Hippocampal formation (tissue), 2 donors: ENCODE measurements around the gene PRKG1.
A peak's percentile ranks its signal among the peaks of the same experiment; 100 is the strongest.
"Not testable (repeated sequence)": the region's sequence is repeated elsewhere in the genome, so short reads cannot be mapped to it uniquely, and the experiment has no call there.

ENCODE experiments used
- DNase-seq, 2 donors: peaks; one replicate each; lab custom pipeline; 2025; lab: John Stamatoyannopoulos, UW

Gene PRKG1

DNA sequence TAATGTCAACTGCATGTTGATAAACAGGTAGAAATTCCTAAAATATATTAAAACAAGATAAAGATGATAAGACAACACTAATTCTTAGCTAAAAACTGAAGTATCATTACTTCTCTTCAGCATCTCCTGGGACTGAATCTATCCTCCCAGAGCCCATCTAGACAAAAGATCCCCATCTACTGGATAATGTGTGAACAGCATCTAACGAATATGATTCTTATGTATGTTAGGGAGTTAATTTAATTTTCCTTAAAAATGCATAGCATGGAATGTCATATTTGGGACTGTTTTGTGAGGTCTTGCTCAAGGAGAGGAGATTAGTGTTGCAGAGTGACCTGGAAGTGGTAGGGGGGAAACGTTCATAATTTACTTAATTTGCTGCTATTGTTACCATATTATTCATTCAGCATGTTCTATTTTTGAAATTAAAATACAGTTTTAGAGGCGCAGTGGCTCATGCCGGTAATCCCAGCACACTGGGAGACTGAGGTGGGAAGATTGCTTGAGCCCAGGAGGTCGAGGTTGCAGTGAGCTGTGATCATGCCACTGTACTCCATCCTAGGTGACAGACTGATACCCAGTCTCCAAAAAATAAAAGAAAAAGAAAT is 930.2 kb downstream of the PRKG1 start:
- DNase-seq, result peak in 1 of 2 donors; percentile 21

DNA sequence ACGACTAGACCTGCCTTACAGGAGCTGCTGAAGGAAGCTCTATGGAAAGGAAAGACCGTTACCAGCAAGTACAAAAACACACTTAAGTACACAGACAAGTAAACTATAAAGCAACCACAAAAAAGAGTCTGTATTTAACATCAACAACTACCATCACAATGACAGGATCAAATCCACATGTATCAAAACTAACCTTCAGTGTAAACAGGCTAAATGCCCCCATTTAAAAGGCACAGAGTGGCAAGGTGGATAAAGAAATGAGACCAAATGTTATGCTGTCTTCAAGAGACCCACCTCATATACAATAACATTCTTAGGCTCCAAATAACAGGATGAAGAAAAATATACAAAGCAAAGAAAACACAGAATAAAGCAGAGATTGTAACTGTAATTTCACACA is 932.8 kb downstream of the PRKG1 start:
- DNase-seq, result no peak

DNA sequence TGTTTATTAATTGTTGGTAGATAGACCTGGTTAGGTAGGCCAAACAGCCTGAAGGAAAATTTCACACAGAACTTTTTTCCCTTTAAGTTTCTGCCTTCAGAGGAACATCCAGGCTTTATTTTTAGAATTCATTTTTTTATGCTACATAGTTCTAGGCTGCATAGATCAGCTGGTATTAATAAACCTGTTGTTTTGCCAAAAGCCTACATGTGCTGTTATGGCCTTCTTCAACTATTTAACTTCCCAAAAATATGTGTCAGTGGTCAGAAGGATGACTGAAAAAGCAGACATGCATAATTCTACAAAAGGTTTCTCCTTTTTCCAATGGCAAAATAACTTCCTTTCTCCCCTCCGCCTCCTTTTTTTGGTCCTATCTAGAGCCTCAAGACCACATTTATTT is 936.8 kb downstream of the PRKG1 start:
- DNase-seq, result no peak

DNA sequence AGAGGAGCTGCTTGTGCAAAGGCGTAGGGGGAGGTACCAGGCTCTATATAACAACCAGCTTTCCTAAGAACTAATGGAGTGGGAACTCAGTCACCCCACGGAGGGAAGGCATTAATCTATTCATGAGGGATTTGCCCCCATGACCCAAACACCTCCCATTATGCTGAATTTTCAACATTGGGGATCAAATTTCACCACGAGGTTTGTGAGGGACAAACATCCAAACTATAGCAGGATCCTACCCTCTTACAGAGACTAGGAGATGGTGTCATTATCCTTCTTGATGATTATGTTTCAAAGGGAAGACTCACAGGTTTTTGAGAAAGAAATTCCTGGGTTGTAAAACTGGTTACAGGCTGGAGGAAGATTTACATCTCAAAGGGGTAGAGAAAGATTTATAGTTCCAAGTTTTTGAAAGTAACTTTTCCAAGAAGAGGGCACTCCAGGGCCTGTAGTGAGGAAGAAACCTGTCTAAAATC is 944.8 kb downstream of the PRKG1 start:
- no peak for DNase-seq

DNA sequence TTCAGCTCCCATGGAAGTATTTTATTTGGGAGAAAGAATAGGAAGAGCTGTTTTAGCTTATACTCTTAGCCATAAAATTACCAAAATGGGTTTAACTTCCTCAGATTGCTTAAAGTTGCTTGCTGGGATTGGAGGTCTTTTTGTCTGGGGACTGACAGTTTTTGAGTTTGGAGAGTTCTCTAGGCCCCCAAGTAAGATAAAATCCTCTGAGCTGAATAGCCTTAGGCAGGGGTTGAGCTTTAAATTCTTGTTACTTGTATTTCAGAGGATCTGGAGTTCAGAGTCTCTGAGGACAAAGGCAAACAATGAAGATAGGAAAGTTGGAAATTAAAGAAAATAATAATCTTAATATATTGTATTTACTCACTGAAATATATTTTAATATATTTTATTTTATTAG is 945.4 kb downstream of the PRKG1 start:
- DNase-seq, result no peak

DNA sequence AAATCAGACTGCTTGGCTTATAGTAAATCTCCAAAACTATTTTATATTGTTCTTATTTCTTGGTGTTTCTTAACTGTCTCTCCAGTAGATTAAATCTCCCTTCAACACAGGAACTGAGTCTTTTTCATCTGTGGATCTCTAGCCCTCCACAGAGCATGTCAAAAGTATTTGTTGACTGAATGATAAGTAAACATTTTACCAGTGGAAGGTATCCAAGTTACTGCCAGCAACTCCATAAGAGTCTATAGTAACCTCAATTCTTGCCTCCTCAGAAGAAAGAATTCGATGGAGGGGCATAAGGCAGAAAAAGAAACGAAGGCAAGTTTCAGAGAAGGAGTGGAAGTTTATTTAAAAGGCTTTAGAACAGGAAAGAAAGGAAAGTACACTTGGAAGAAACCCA is 945.9 kb downstream of the PRKG1 start:
- no peak for DNase-seq

DNA sequence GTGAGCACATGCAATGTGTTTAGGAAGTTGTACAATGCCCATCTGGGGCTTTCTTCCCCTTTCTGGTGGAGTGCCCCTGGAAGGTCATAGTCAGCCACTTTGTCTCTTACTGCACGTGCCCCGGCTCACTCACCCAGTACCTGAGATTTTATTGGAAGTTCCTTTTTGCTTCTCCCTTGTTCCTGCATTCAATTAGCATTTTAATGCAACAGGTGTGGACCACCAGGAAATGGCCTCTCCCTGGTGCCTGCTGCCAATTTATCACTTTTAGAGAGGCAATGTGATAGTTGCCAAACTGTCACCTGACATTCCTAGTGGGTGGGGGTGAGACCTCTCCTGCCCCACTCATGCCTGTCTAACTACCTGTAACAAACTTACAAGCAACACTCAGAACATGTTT is 946.4 kb downstream of the PRKG1 start:
- DNase-seq, result no peak

DNA sequence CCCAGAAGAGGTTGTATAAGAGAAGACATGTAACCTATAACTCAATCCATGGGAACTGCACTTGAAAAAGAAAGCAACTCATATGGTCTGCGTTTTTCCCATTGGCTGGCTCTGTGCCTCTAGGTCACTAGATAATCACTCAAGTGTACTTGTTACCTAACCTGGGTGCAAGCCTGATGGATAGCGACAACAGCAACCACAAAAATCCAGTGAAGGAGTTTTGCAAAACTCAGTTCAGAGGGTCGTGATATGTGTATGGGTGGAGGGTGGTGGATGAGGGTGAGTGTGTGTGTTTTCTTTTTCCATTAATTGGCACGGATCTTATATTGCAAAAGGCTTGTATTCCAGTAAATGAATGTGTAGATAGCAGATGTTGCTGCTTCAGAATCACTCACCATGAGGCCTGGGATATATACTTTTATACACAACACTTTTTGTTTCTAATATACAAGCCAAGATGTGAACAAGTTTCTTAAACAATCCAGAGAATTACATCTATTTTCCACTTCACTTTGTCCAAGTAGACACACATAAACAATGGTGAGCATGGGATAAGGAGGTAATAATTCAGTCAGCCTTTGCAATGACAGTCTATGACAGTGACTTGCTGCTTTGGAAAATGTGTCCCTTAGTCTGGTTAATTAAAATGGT is 952.9 kb downstream of the PRKG1 start:
- no peak for DNase-seq

DNA sequence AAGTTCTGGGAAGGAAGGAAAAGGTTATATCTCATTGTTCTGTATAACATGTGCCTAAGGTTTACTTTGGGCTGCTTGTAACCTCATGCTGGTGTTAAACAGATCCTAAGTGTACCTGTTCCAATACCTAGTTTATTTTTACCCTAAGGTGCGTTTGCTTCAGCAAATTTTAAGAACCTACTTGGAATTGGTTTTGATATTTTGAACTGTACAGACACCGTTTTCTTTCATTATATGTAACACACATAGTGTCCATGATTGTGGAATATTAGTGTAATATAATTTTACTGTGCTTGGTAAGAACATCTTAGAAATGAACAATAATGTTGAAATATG is 954.2 kb downstream of the PRKG1 start:
- no peak for DNase-seq

DNA sequence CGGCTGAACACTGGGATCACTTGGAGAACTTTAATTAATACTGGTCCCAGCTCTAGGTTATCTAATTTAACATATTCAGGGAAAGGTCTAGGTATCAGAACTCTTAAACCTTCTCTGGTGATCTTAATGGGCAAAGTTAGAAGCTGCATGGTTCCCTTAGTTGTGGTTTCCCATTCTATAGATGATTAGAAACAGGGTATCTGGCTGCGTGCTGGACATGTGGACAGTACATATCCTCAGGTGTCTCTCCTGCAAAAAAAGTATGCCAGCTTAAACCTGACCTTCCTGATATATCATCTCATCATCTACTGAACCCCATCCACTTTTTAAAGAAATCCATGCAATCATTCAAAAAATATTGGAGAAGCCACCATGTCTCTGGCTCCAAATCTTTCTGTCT is 955.3 kb downstream of the PRKG1 start:
- DNase-seq, result no peak

DNA sequence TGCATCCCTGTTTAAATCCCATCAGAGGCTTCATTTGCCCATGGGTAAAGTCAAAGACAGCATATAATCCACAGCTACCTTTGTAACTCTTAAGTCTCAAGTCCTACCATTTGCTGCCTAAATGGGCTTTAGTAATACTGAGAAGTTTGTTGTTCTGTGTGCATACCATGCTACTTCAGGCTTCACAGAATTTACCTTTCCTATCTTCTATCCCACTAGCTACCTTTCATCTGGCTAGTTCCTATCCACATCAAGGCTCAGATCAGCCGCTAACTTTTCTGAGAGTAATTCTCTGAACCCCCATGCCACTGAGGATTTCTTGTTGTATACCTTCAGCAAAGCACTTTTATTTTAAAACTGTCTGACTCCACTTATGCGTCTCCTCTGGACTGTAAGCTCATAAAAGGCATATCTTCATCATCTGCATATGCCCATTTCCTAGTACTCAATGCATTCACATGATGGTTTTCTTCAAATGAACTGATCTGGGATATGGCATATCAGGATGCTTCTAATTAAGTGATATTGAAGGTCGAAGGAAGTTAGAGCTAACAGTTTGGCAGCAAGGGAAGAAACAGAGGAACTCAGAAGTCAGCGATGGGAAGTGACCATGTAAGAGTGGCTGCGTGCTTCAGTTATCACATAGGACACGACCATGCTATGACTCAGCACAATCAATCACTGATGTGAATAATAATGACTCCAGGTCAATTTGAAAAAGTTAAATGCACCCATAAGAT is 955.9 kb downstream of the PRKG1 start:
- DNase-seq, result no peak

DNA sequence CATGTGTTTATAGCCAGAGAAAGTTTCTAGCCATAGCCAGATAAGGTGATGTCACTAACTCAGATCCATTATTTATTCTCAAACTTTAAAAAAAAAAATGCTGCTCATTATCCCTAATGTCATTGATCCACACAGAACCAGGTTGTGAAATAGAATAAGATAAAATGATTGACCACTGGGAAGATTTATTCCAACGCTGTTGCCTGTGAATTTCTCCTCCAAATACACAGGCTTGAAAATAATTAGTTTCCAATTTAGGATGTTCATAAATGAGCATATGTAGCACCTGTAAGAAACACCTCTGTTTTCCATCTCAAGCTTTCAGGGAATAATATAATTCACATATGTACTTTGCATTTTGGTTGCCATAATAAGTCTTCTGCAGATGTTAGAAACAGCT is 956.7 kb downstream of the PRKG1 start:
- no peak for DNase-seq

DNA sequence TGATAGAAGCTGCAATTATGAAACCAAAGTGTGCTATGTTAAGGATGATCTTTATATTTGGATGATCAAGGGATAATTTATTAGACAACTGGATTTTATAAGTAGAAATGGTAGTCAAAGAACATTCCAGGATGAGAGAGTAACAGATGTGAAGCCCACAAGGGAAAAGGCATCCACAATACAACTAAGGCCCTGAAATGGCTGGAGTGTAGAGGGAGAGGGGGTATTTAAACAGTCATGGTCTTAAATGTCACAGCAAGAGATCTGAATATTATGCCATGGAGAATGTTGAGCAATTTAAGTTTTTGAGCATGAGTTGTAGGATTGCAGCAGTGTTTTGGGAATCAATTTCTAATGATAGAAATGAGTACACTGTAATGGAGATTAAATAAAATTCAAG is 957.5 kb downstream of the PRKG1 start:
- DNase-seq, result no peak

DNA sequence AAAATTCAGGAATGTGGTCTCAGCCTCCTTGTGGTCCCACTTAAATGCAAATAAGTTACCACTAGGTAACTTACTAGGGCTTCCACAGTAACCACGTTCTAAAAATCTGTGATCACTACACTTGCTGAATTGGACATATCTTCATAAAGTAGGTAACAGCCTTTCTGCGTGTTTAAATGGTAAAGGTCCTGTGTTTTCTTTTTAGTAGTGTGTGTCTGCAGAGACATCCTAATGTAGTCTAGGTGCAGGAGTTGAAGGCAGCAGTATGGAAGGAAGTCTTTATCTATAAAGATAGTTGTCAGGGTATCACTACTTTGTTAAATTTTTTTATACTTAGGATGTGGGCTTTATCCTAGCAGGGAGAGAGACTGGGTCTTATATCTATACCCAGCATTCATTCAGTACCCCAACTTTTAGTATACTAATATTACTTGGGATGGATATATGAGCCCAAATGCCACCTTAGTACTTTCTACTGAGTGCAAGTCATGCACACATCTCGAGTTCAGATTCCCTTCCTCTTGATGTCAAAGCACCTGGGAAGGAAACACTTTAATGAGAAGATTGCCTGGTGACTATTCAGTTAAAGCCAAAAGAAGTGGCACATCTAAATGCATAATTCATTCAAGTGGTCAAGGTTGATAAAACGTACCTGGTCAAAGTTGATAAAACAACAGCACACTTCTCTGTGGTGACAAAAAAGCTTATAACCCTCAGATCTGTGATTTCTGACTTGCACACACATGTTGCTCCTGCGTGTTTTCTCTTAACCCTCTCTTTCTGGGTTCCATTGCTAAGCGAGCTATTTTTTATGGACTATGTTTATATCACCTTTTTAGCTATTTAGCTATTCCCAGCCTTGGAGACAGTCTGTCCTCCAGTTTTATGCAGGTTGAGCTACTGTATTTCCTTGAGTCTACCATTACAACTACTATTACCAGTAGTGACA is 958.7 kb downstream of the PRKG1 start:
- DNase-seq, result no peak

DNA sequence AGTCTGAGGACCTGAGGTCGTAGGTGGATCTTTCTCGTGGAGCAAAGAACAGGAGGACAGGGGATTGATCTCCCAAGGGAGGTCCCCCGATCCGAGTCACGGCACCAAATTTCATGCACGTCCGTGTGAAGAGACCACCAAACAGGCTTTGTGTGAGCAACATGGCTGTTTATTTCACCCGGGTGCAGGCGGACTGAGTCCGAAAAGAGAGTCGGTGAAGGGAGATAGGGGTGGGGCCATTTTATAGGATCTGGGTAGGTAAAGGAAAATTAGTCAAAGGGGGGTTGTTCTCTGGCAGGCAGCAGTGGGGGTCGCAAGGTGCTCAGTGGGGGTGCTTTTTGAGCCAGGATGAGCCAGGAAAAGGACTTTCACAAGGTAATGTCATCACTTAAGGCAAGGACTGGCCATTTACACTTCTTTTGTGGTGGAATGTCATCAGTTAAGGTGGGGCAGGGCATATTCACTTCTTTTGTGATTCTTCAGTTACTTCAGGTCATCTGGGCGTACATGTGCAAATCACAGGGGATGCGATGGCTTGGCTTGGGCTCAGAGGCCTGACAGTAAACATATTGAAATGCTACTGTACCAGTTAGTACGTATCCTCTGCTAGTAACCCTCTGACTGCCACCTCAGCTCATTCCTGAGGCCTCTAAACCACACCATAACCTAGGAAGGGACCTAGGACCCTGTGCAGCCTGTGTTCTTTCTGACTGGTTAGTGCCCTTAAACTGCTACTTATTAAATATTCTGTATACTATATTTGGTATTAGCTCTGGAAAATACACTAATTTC is 964.9 kb downstream of the PRKG1 start:
- DNase-seq, result not testable (repeated sequence)

DNA sequence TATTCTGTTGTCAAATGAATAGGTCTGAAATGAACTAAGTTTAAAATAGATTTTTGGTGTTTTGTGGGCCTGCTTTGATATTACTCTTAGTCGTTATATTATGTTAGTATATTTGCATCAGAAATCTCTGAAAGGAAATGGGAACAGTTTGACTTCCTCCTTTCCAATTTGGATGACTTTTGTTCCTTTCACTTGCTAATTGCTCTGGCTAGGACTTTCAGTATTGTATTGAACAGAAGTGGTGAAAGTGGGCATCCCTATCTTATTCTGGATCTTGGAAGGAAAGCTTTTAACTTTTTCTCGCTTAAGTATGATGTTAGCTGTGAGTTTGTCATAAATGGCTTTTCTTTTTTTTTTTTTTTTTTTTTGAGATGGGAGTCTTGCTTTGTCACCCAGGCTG is 966.2 kb downstream of the PRKG1 start:
- no peak for DNase-seq

DNA sequence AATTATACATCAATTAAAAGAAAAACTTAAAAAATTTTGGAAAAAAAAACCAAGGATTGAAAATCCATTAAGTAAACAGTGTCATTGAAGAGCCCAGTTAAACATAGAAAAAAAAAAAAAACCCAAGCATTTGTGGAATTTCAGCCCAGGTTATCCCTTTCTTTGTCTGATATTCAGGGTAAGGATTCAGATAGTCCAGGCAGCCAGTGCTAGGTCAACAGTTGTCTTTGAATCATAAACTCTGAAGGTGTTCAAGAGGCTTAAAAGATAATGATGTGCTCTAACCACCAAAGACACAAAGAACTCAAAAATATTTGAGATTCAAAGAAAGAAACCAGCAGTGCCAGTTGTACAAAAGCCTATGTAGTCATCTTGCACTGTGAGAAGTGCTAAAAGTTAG is 969.5 kb downstream of the PRKG1 start:
- DNase-seq, result no peak

DNA sequence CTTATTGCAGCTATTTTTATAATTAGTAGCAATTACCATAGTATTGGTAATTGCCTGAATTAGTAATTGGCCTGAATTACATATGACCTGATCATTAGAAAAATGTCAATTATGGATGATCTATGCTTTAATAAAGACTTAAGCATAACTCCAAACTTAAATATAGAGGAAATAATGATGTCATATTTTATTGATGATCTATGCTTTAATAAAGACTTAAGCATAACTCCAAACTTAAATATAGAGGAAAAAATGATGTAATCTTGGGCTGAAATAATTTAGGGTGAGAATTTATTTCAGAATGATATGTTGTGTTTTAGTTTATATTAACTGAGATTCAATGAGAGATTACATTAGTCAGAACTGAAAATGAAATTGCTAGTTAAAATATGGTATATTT is 973.8 kb downstream of the PRKG1 start:
- DNase-seq, result no peak

DNA sequence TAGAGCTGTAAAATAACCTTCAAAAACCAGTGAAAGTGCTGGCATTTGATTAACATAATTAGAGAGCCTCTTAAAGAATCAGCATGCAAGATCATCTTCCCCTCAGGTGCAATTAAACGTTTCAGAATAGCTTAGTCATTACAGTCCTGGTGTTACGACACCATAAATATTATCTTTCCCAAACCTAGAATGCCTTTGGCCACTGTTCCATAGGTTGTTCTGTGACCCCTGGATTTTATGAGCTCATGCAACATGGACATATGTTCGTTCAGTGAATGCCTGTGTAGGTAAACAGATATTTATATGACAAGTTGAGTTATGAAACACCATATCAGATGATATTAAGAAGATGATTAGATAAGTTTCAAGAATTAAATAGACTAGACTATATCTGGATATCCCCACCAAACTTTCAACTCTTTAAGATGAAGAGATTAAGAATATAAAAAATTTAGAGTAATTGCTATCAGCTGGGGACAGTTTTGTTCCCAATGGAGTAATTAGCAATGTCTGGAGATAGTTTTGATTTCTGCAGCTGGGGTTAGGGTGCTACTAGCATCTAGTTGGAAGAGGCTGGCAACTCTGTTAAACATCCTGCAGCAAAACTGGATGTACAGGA is 976.3 kb downstream of the PRKG1 start:
- no peak for DNase-seq

DNA sequence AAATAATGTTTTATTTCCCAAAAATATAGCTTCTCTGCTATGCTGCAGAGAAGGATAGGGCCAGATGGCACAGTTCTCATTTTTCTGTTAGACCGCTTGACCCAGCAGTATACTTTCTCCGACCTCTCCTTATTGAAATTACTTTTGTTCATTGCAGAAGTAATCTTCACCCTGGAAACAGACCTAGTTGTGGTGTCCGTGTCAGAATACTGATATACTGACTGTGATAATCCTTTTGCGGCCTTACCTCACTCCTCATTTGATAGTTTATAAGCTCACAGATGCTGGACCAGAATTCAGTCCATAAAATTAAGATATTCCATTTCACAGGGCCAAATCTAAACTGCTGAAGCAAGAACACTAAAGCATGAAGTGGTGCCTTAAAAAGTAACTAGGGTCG is 979.2 kb downstream of the PRKG1 start:
- no peak for DNase-seq

DNA sequence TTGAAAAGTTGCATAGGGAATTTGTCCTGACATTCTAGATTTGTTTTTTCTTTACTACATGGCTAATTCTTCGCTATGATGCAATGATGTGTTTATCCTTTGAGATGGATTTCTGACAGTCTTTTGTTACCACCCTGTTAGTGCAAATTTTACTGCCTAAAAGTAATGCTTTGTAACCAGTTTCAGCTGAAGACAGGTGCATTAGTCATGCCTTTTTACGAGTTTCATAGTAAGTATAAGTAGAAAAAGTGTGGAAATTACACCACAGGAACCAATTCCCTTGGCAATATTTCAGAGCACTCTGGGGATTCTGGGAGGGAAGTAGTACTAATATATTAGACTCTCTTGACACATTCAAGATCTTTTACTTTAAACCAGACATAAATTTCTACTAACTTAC is 982.0 kb downstream of the PRKG1 start:
- DNase-seq, result no peak
